Limb (tissue), 2 donors: ENCODE data around the gene ARL6IP5.

Experiments
- DNase-seq, 2 donors: peaks; one replicate each; pipeline ENCODE4 v3.0.0-alpha.2; 2016; ENCODE audit errors: extremely low spot score in 2 of 2

The ARL6IP5 gene

GRCh38 chr3:69084326-69085167 lies at the start of gene ARL6IP5:
Gene ARL6IP5 (plus strand): TSS chr3:69084937. CDS start chr3:69085048, 111 bp downstream.
- peak; percentile 92 to 94 for DNase-seq

GRCh38 chr3:69044608-69045007 lies 40.1 kb upstream of the ARL6IP5 start:
- no peak for DNase-seq

GRCh38 chr3:69048990-69049389 lies 35.7 kb upstream of the ARL6IP5 start:
- DNase-seq = no peak

GRCh38 chr3:69051756-69052471 lies 32.8 kb upstream of the ARL6IP5 start, which contains the start of gene TMF1:
Gene TMF1 (minus strand): TSS chr3:69052333. CDS start chr3:69052086, 247 bp downstream.
- DNase-seq = peak; percentile 98 to 99

GRCh38 chr3:69052472-69052898 lies 32.3 kb upstream of the ARL6IP5 start:
- no peak for DNase-seq

GRCh38 chr3:69058180-69058946 lies 26.4 kb upstream of the ARL6IP5 start:
- no peak for DNase-seq

GRCh38 chr3:69058947-69059224 lies 25.9 kb upstream of the ARL6IP5 start:
- no peak for DNase-seq

- DNase-seq = no peak
These were observed 25.0 kb upstream of the ARL6IP5 start for GRCh38 chr3:69059688-69060087.

- no peak for DNase-seq
These were observed 21.1 kb upstream of the ARL6IP5 start for GRCh38 chr3:69063636-69064035.

- DNase-seq = no peak
These were observed 19.3 kb upstream of the ARL6IP5 start for GRCh38 chr3:69065318-69065964.

GRCh38 chr3:69066121-69066520 lies 18.6 kb upstream of the ARL6IP5 start:
- no peak for DNase-seq

- no peak for DNase-seq
These were observed 11.8 kb upstream of the ARL6IP5 start for GRCh38 chr3:69072928-69073327.

- DNase-seq = no peak
These were observed 5.2 kb upstream of the ARL6IP5 start for GRCh38 chr3:69079269-69080159.

GRCh38 chr3:69080233-69080920 lies 4.4 kb upstream of the ARL6IP5 start, which contains the start of gene UBA3:
Gene UBA3 (minus strand): TSS chr3:69080365. CDS start chr3:69080353, 12 bp downstream.
- DNase-seq = peak; percentile 90 to 95

- no peak for DNase-seq
These were observed 3.0 kb upstream of the ARL6IP5 start for GRCh38 chr3:69081583-69082262.

GRCh38 chr3:69082361-69082760 lies 2.4 kb upstream of the ARL6IP5 start:
- DNase-seq = no peak

GRCh38 chr3:69082805-69083204 lies 1.9 kb upstream of the ARL6IP5 start:
- no peak for DNase-seq

- no peak for DNase-seq
These were observed 563 bp downstream of the ARL6IP5 start for GRCh38 chr3:69085168-69085832.
